ENCODE measurements around the gene ANGPT4.

DNA sequence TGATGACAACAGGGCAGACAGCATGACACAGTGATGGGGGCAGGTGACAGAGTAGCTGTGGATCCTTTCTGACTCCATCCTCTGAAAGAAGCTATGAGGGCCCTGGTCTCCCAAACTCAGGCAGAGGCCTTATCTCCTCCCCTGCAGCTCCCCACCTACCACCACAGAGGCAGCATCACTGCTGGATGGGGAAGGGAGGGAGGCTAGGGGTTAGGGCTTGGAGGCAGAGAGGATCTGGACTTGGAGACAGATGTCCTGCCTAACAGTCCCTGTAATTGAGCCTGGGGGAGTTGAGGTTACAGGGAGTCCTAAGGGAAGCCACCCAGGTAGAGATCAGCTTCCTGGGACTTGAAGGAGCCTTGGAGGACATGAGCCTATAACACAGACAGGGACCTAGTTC, 44.7 kb downstream of the ANGPT4 start:
- TF ChIP-seq, protein P1, sequence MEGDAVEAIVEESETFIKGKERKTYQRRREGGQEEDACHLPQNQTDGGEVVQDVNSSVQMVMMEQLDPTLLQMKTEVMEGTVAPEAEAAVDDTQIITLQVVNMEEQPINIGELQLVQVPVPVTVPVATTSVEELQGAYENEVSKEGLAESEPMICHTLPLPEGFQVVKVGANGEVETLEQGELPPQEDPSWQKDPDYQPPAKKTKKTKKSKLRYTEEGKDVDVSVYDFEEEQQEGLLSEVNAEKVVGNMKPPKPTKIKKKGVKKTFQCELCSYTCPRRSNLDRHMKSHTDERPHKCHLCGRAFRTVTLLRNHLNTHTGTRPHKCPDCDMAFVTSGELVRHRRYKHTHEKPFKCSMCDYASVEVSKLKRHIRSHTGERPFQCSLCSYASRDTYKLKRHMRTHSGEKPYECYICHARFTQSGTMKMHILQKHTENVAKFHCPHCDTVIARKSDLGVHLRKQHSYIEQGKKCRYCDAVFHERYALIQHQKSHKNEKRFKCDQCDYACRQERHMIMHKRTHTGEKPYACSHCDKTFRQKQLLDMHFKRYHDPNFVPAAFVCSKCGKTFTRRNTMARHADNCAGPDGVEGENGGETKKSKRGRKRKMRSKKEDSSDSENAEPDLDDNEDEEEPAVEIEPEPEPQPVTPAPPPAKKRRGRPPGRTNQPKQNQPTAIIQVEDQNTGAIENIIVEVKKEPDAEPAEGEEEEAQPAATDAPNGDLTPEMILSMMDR (IDR thresholded peaks at IDR 0.05) = no peak
- TF ChIP-seq, protein P2, sequence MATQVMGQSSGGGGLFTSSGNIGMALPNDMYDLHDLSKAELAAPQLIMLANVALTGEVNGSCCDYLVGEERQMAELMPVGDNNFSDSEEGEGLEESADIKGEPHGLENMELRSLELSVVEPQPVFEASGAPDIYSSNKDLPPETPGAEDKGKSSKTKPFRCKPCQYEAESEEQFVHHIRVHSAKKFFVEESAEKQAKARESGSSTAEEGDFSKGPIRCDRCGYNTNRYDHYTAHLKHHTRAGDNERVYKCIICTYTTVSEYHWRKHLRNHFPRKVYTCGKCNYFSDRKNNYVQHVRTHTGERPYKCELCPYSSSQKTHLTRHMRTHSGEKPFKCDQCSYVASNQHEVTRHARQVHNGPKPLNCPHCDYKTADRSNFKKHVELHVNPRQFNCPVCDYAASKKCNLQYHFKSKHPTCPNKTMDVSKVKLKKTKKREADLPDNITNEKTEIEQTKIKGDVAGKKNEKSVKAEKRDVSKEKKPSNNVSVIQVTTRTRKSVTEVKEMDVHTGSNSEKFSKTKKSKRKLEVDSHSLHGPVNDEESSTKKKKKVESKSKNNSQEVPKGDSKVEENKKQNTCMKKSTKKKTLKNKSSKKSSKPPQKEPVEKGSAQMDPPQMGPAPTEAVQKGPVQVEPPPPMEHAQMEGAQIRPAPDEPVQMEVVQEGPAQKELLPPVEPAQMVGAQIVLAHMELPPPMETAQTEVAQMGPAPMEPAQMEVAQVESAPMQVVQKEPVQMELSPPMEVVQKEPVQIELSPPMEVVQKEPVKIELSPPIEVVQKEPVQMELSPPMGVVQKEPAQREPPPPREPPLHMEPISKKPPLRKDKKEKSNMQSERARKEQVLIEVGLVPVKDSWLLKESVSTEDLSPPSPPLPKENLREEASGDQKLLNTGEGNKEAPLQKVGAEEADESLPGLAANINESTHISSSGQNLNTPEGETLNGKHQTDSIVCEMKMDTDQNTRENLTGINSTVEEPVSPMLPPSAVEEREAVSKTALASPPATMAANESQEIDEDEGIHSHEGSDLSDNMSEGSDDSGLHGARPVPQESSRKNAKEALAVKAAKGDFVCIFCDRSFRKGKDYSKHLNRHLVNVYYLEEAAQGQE (IDR thresholded peaks at IDR 0.05; ENCODE audit: insufficient read depth in 1 of 2, low read depth in 2 of 2, low read length in 1 of 2) = no peak
- TF ChIP-seq POLR2AphosphoS5 (IDR thresholded peaks at IDR 0.05; ENCODE audit: low read depth, low read length) (no peak), SIN3A (IDR thresholded peaks at IDR 0.05; ENCODE audit: borderline replicate concordance, insufficient read depth, low read depth, low read length) (no peak), TCF7L2 (IDR thresholded peaks at IDR 0.05; ENCODE audit: low read depth, low read length) (no peak)
